GM19324 (cell line): ENCODE data around the gene VWA3A.
"Not testable (repeated sequence)": the region's sequence is repeated elsewhere in the genome, so short reads cannot be mapped to it uniquely, and the experiment has no call there.

Source experiments
- ATAC-seq: cut with Tn5 transposase; IDR thresholded peaks from one replicate; pipeline ENCODE4 v1.9.1; 2021; ENCODE audit warnings: mild to moderate bottlenecking, moderate library complexity; ENCODE audit not compliant: unreplicated experiment, low FRiP score

Gene VWA3A

GRCh38 chr16:22081050-22081449 is 11.3 kb upstream of the VWA3A start:
- no peak for ATAC-seq

GRCh38 chr16:22086440-22086839 is 5.9 kb upstream of the VWA3A start:
- no peak for ATAC-seq

- no peak for ATAC-seq
Measured at GRCh38 chr16:22088642-22089041, 3.7 kb upstream of the VWA3A start.

- ATAC-seq = no peak
Measured at GRCh38 chr16:22089910-22090309, 2.4 kb upstream of the VWA3A start.

- no peak for ATAC-seq
Measured at GRCh38 chr16:22091721-22092120, 620 bp upstream of the VWA3A start.

GRCh38 chr16:22093331-22093730 is 990 bp downstream of the VWA3A start:
- ATAC-seq = no peak

GRCh38 chr16:22093996-22094395 is 1.7 kb downstream of the VWA3A start:
- no peak for ATAC-seq

GRCh38 chr16:22098405-22099255 is 6.3 kb downstream of the VWA3A start:
- ATAC-seq = no peak

- no peak for ATAC-seq
Measured at GRCh38 chr16:22099256-22099975, 7.1 kb downstream of the VWA3A start.

- ATAC-seq = no peak
Measured at GRCh38 chr16:22103441-22103840, 11.1 kb downstream of the VWA3A start.

- no peak for ATAC-seq
Measured at GRCh38 chr16:22109258-22109898, 17.0 kb downstream of the VWA3A start.

- ATAC-seq = not testable (repeated sequence)
Measured at GRCh38 chr16:22111629-22112028, 19.3 kb downstream of the VWA3A start.

GRCh38 chr16:22116095-22116700 is 23.9 kb downstream of the VWA3A start:
- ATAC-seq = no peak

- no peak for ATAC-seq
Measured at GRCh38 chr16:22117609-22118008, 25.3 kb downstream of the VWA3A start.

GRCh38 chr16:22120440-22120839 is 28.1 kb downstream of the VWA3A start:
- ATAC-seq = no peak

GRCh38 chr16:22122239-22122638 is 29.9 kb downstream of the VWA3A start:
- no peak for ATAC-seq

GRCh38 chr16:22123146-22123545 is 30.8 kb downstream of the VWA3A start:
- no peak for ATAC-seq

- ATAC-seq = no peak
Measured at GRCh38 chr16:22123759-22124490, 31.6 kb downstream of the VWA3A start.

- ATAC-seq = no peak
Measured at GRCh38 chr16:22124583-22125284, 32.4 kb downstream of the VWA3A start.
